ENCODE results near the gene THAP4. TPM values are rescaled to one million over a fixed set of nuclear protein-coding genes. Genes with fewer than 3 reads are reported as not detected.

Gene THAP4
- total RNA-seq, 1 donor from 2014 or later = 32.4 TPM

- Mint-ChIP-seq H3K4me3 (ENCODE audit: unreplicated experiment) (no peak overlapping the region), H3K9me3 (ENCODE audit: unreplicated experiment) (no peaks in the 10 kb centered on the region), H3K27ac (ENCODE audit: unreplicated experiment) (no peak overlapping the region), H3K27me3 (ENCODE audit: unreplicated experiment) (peaks cover 2% of the 10 kb centered on the region), H3K36me3 (ENCODE audit: unreplicated experiment) (no peaks in the 10 kb centered on the region), H3K4me1 (ENCODE audit: low read depth, unreplicated experiment) (no peaks in the 10 kb centered on the region)
- no peak for TF ChIP-seq CTCF (IDR thresholded peaks at IDR 0.05; ENCODE audit: partially characterized antibody, unreplicated experiment)
- no peak for DNase-seq
Observed at GRCh38 chr2:241545523-241546473, 91.2 kb downstream of the THAP4 start.

GRCh38 chr2:241545106-241545505, 91.9 kb downstream of the THAP4 start:
- Mint-ChIP-seq H3K4me3 (ENCODE audit: unreplicated experiment) (no peak overlapping the region), H3K4me1 (ENCODE audit: low read depth, unreplicated experiment) (no peaks in the 10 kb centered on the region), H3K27me3 (ENCODE audit: unreplicated experiment) (peaks cover 6% of the 10 kb centered on the region), H3K36me3 (ENCODE audit: unreplicated experiment) (no peaks in the 10 kb centered on the region), H3K9me3 (ENCODE audit: unreplicated experiment) (no peaks in the 10 kb centered on the region), H3K27ac (ENCODE audit: unreplicated experiment) (no peak overlapping the region)
- no peak for DNase-seq
- TF ChIP-seq CTCF (IDR thresholded peaks at IDR 0.05; ENCODE audit: partially characterized antibody, unreplicated experiment) = no peak

- Mint-ChIP-seq H3K4me3 (ENCODE audit: unreplicated experiment) (no peak overlapping the region), H3K9me3 (ENCODE audit: unreplicated experiment) (peaks cover 3% of the 10 kb centered on the region), H3K27ac (ENCODE audit: unreplicated experiment) (no peak overlapping the region), H3K27me3 (ENCODE audit: unreplicated experiment) (peaks cover 3% of the 10 kb centered on the region), H3K4me1 (ENCODE audit: low read depth, unreplicated experiment) (no peaks in the 10 kb centered on the region), H3K36me3 (ENCODE audit: unreplicated experiment) (no peaks in the 10 kb centered on the region)
- DNase-seq = no peak
- TF ChIP-seq CTCF (IDR thresholded peaks at IDR 0.05; ENCODE audit: partially characterized antibody, unreplicated experiment) = no peak
Observed at GRCh38 chr2:241542278-241542605, 94.7 kb downstream of the THAP4 start.

GRCh38 chr2:241541564-241542277, 95.2 kb downstream of the THAP4 start:
- H3K9me3 Mint-ChIP-seq (ENCODE audit: unreplicated experiment) = peaks cover 3% of the 10 kb centered on the region
- H3K36me3 Mint-ChIP-seq (ENCODE audit: unreplicated experiment) = no peaks in the 10 kb centered on the region
- TF ChIP-seq CTCF (IDR thresholded peaks at IDR 0.05; ENCODE audit: partially characterized antibody, unreplicated experiment) = no peak
- H3K27ac Mint-ChIP-seq (ENCODE audit: unreplicated experiment) = no peak overlapping the region
- no peak overlapping the region for H3K4me3 Mint-ChIP-seq (ENCODE audit: unreplicated experiment)
- peaks cover 3% of the 10 kb centered on the region for H3K27me3 Mint-ChIP-seq (ENCODE audit: unreplicated experiment)
- no peak for DNase-seq
- H3K4me1 Mint-ChIP-seq (ENCODE audit: low read depth, unreplicated experiment) = no peaks in the 10 kb centered on the region
